ENCODE measurements around the gene GCNT4.

The GCNT4 gene

GRCh38 chr5:75048457-75048953 lies 3.9 kb downstream of the GCNT4 start:
- H3K27me3 ChIP-seq (ENCODE audit: insufficient read depth, low read length) = no peaks in the 10 kb centered on the region
- no peak overlapping the region for H2AFZ ChIP-seq (ENCODE audit: low read length)
- H3K9me3 ChIP-seq (ENCODE audit: low read length) = no peaks in the 10 kb centered on the region
- H3K9ac ChIP-seq (ENCODE audit: low read length) = no peak overlapping the region
- no peaks in the 10 kb centered on the region for H3K79me2 ChIP-seq (ENCODE audit: insufficient read depth, low read length)
- no peaks in the 10 kb centered on the region for H3K9me2 ChIP-seq (ENCODE audit: low read depth, low read length)
- no peaks in the 10 kb centered on the region for H3K36me3 ChIP-seq (ENCODE audit: insufficient read depth, low read length)
- H3K4me2 ChIP-seq (ENCODE audit: low read length) = no peak overlapping the region
- TF ChIP-seq EZH2 (IDR thresholded peaks at IDR 0.05; ENCODE audit: borderline replicate concordance, low read length) (no peak), CTCF (IDR thresholded peaks at IDR 0.05; ENCODE audit: low read length) (no peak)
- no peaks in the 10 kb centered on the region for H3F3A ChIP-seq (ENCODE audit: insufficient read depth, low read length)
- H4K20me1 ChIP-seq (ENCODE audit: insufficient read depth, low read length) = no peaks in the 10 kb centered on the region
- H3K27ac ChIP-seq (ENCODE audit: low read depth, low read length, poor library complexity, severe bottlenecking) = no peak overlapping the region
- no peaks in the 10 kb centered on the region for H3K4me1 ChIP-seq (ENCODE audit: insufficient read depth, low read length, severe bottlenecking)
- H3K4me3 ChIP-seq (ENCODE audit: low read depth, low read length, poor library complexity, severe bottlenecking) = no peak overlapping the region

- no peaks in the 10 kb centered on the region for H3K36me3 ChIP-seq (ENCODE audit: insufficient read depth, low read length)
- TF ChIP-seq EZH2 (IDR thresholded peaks at IDR 0.05; ENCODE audit: borderline replicate concordance, low read length) (no peak), CTCF (IDR thresholded peaks at IDR 0.05; ENCODE audit: low read length) (no peak)
- no peak overlapping the region for H3K4me3 ChIP-seq (ENCODE audit: low read depth, low read length, poor library complexity, severe bottlenecking)
- H3K4me1 ChIP-seq (ENCODE audit: insufficient read depth, low read length, severe bottlenecking) = no peaks in the 10 kb centered on the region
- no peak overlapping the region for H3K27ac ChIP-seq (ENCODE audit: low read depth, low read length, poor library complexity, severe bottlenecking)
- no peak overlapping the region for H2AFZ ChIP-seq (ENCODE audit: low read length)
- H3K79me2 ChIP-seq (ENCODE audit: insufficient read depth, low read length) = no peaks in the 10 kb centered on the region
- H3K9ac ChIP-seq (ENCODE audit: low read length) = no peak overlapping the region
- H3K9me2 ChIP-seq (ENCODE audit: low read depth, low read length) = no peaks in the 10 kb centered on the region
- no peaks in the 10 kb centered on the region for H3K27me3 ChIP-seq (ENCODE audit: insufficient read depth, low read length)
- H3K9me3 ChIP-seq (ENCODE audit: low read length) = no peaks in the 10 kb centered on the region
- no peak overlapping the region for H3K4me2 ChIP-seq (ENCODE audit: low read length)
- H3F3A ChIP-seq (ENCODE audit: insufficient read depth, low read length) = no peaks in the 10 kb centered on the region
- no peaks in the 10 kb centered on the region for H4K20me1 ChIP-seq (ENCODE audit: insufficient read depth, low read length)
These were observed 5.0 kb downstream of the GCNT4 start for GRCh38 chr5:75047356-75047755.

- no peaks in the 10 kb centered on the region for H3K4me1 ChIP-seq (ENCODE audit: insufficient read depth, low read length, severe bottlenecking)
- no peak overlapping the region for H3K27ac ChIP-seq (ENCODE audit: low read depth, low read length, poor library complexity, severe bottlenecking)
- no peak overlapping the region for H3K9ac ChIP-seq (ENCODE audit: low read length)
- no peaks in the 10 kb centered on the region for H3K27me3 ChIP-seq (ENCODE audit: insufficient read depth, low read length)
- H3K4me2 ChIP-seq (ENCODE audit: low read length) = no peak overlapping the region
- no peaks in the 10 kb centered on the region for H3K79me2 ChIP-seq (ENCODE audit: insufficient read depth, low read length)
- no peaks in the 10 kb centered on the region for H3K9me2 ChIP-seq (ENCODE audit: low read depth, low read length)
- H4K20me1 ChIP-seq (ENCODE audit: insufficient read depth, low read length) = no peaks in the 10 kb centered on the region
- TF ChIP-seq CTCF (IDR thresholded peaks at IDR 0.05; ENCODE audit: low read length) (no peak), EZH2 (IDR thresholded peaks at IDR 0.05; ENCODE audit: borderline replicate concordance, low read length) (no peak)
- H3F3A ChIP-seq (ENCODE audit: insufficient read depth, low read length) = no peaks in the 10 kb centered on the region
- H2AFZ ChIP-seq (ENCODE audit: low read length) = no peak overlapping the region
- H3K9me3 ChIP-seq (ENCODE audit: low read length) = no peaks in the 10 kb centered on the region
- H3K36me3 ChIP-seq (ENCODE audit: insufficient read depth, low read length) = no peaks in the 10 kb centered on the region
- no peak overlapping the region for H3K4me3 ChIP-seq (ENCODE audit: low read depth, low read length, poor library complexity, severe bottlenecking)
These were observed 5.8 kb downstream of the GCNT4 start for GRCh38 chr5:75046366-75047142.

Data from OCI-LY1 (cell line).